ENCODE results near the gene TRIM63.

DNA sequence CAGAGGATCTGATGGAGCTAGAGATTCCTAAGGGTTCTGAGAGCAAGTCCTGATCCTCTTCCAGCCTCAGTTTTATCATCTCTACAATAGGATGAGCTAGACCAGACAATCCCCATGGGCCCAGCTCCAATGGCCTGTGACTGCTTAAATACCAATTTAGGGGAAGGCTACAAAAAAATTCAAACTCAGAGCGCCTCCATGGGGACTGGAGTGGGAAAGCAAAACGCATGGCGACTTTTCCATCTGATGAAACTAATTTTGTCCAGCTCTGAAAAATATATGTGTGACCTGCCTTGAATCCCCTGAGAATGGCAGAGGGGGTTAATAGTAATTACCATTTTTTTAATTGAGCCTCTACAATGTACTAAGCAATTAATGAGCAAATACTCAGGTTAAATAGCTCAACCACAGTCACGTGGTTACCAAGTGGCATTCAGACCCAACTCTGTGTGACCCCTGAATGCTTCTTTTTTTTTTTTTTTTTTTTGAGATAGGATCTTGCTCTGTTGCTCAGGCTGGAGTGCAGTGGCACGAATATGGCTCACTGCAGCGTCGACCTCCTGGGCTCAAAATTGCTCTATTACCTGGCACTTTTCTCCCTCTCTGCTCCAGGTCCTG lies 37.5 kb downstream of the TRIM63 start:
- TF ChIP-seq, protein P1, sequence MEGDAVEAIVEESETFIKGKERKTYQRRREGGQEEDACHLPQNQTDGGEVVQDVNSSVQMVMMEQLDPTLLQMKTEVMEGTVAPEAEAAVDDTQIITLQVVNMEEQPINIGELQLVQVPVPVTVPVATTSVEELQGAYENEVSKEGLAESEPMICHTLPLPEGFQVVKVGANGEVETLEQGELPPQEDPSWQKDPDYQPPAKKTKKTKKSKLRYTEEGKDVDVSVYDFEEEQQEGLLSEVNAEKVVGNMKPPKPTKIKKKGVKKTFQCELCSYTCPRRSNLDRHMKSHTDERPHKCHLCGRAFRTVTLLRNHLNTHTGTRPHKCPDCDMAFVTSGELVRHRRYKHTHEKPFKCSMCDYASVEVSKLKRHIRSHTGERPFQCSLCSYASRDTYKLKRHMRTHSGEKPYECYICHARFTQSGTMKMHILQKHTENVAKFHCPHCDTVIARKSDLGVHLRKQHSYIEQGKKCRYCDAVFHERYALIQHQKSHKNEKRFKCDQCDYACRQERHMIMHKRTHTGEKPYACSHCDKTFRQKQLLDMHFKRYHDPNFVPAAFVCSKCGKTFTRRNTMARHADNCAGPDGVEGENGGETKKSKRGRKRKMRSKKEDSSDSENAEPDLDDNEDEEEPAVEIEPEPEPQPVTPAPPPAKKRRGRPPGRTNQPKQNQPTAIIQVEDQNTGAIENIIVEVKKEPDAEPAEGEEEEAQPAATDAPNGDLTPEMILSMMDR (conservative IDR thresholded peaks at IDR 0.05): no peak
- TF ChIP-seq EZH2 (IDR thresholded peaks at IDR 0.05; ENCODE audit: low read depth): no peak

Measured in PC-9 (cell line).